LNCaP clone FGC (cell line): Measurements from ENCODE around the gene KNSTRN.

Experiments used
- DNase-seq: peaks from one replicate; pipeline ENCODE4 v3.0.0-alpha.2; 2011; ENCODE audit warnings: low read depth
- H3K4me3 ChIP-seq: 2 replicates; pipeline ENCODE4 v1.5.1; 2011; ENCODE audit warnings: mild to moderate bottlenecking, low read depth, low read length, control low read depth
- TF ChIP-seq, protein P1 (sequence below): IDR thresholded peaks from 2 replicates; pipeline ENCODE4 v1.5.1; 2012; ENCODE audit warnings: mild to moderate bottlenecking; ENCODE audit not compliant: control insufficient read depth, insufficient read depth; ENCODE audit errors: extremely low read depth

Gene KNSTRN

DNA sequence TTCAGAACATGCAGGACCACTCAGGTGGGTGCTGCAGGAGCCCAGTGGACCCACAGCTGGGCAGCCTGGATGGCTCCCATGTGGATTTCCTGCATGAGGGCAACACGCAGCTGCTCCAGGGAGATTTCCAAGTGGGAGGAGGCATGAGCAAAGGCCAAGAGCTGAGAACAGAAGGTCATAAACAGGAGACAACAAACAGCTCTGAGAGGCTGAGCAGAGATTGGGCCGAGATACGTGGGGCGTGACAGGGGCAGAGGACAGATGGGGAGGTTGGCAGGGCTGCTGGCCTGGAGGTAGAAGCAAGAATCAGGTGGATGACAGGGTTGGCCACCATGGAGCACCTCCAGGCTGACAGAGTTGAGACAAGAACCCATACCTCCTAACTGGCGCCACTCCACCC, 28.8 kb upstream of the KNSTRN start:
- TF ChIP-seq, protein P1, sequence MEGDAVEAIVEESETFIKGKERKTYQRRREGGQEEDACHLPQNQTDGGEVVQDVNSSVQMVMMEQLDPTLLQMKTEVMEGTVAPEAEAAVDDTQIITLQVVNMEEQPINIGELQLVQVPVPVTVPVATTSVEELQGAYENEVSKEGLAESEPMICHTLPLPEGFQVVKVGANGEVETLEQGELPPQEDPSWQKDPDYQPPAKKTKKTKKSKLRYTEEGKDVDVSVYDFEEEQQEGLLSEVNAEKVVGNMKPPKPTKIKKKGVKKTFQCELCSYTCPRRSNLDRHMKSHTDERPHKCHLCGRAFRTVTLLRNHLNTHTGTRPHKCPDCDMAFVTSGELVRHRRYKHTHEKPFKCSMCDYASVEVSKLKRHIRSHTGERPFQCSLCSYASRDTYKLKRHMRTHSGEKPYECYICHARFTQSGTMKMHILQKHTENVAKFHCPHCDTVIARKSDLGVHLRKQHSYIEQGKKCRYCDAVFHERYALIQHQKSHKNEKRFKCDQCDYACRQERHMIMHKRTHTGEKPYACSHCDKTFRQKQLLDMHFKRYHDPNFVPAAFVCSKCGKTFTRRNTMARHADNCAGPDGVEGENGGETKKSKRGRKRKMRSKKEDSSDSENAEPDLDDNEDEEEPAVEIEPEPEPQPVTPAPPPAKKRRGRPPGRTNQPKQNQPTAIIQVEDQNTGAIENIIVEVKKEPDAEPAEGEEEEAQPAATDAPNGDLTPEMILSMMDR, result no peak
- H3K4me3 ChIP-seq, result no peak overlapping the region
- peak; percentile 92 for DNase-seq

DNA sequence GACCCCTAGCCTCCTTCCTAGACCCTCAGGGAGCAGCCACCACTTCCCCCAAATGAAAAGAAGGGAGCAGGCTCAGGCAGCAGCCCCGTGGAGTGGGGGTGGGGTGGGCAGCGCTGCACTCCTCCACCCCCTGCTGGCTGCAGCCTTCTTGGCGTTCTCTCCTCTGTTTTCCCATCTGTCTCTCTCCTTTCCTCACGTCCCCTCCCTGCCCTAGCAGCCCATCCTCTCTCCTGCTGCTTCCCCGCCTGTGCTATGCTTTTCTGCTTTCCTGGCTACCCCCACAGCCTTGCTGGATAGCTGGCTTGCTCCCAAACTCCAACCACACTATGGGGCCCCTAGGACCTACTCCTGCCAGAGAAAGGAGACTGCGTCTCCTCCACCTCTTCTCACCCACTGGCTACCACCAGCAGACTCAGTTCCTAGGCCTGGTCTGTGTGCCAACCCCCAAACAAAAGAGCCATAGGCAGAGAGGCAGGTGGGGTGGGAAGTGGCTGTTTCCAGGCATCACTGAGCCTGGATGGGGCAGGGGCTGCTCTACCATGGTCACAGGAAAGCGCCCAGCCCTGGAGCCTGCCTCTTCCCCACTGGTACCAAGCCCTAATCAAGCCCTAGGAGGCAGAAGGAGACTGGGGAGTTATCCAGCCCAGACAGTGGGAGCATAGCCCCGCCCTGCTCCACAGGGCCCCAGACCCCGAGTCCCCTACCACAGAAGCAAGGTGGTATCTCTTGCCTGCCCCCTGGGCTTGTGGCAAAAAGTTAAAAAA, 27.9 kb upstream of the KNSTRN start:
- TF ChIP-seq, protein P1, result peak; percentile 36
- H3K4me3 ChIP-seq, result no peak overlapping the region
- no peak for DNase-seq

DNA sequence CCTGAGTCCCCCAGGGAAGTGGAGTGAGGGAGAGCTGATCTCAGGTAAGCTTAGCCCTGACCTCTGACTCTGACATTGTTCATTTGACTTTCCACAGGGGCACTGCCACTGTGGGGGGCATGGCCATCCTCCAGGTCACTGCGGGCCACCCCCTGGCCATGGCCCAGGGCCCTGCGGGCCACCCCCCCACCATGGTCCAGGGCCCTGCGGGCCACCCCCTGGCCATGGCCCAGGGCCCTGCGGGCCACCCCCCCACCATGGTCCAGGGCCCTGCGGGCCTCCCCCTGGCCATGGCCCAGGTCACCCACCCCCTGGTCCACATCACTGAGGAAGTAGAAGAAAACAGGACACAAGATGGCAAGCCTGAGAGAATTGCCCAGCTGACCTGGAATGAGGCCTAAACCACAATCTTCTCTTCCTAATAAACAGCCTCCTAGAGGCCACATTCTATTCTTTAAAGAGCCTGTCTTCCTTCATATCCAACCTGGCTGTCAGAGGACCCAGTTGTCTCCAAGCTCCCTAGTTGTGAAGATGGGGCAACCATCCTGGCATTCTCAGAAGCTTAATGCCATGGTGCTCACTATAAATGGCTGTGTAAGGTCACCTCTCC, 26.4 kb upstream of the KNSTRN start:
- DNase-seq, result no peak
- no peak overlapping the region for H3K4me3 ChIP-seq
- TF ChIP-seq, protein P1, result no peak

DNA sequence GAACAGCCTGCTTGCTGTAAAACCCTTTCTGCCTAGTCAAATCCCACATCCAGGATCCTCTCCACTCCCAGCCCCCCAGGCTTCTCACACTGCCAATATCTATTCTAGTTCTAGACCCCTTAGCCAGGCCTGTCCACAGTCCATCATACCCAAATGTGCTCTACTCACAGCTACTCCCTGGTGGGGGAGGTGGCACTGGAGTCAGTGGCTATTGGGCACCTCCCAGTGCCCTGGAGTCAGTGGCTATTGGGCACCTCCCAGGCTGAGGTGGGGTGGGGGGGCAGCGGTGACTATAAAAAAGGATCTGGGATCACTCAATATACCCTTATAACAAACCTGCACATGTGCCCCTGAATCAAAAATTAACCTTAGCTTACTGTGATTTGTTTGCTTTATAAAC, 25.3 kb upstream of the KNSTRN start:
- no peak overlapping the region for H3K4me3 ChIP-seq
- TF ChIP-seq, protein P1, result no peak
- no peak for DNase-seq

DNA sequence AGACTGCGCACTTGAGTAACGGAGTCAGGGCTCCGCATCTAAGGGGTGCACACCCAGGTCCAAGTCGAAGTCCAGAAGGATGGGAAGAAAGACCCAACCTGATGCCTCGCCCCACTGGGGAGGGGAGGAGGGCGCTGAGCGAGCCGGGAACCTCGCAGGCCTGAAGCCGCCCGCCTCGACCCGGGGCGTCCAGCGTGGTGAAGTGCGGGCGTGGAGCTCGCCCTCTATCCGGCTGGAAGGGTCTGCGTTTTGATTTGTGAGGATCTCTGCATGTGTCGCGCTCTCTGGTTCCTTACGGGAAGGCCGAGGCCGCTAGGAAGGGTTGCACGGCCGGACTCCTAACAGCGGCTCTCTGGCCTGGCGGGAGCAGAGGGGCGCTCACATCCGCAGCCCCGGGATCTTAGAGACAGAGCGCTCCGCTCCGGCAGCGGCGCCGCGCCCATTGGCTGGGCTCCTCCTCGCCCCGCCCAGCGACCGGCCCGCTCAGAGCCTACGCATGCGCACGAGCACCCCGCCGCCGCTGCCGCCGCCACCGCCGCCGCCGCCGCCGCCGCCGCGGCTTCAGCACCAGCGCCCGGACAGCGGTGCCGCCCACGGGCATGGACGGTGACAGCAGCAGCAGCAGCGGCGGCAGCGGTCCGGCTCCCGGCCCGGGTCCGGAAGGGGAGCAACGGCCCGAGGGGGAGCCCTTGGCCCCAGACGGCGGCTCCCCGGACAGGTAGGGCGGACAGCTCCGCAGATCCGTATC, 24.6 kb upstream of the KNSTRN start, which contains the start of gene DISP2:
Gene DISP2, plus strand, starts transcription at position 497 of the 748 bp plus-strand sequence. Its CDS starts 103 bp downstream, at position 600.
- no peak for DNase-seq
- peak within 1 kb of the TSS; percentile 54 for H3K4me3 ChIP-seq
- TF ChIP-seq, protein P1, result no peak

DNA sequence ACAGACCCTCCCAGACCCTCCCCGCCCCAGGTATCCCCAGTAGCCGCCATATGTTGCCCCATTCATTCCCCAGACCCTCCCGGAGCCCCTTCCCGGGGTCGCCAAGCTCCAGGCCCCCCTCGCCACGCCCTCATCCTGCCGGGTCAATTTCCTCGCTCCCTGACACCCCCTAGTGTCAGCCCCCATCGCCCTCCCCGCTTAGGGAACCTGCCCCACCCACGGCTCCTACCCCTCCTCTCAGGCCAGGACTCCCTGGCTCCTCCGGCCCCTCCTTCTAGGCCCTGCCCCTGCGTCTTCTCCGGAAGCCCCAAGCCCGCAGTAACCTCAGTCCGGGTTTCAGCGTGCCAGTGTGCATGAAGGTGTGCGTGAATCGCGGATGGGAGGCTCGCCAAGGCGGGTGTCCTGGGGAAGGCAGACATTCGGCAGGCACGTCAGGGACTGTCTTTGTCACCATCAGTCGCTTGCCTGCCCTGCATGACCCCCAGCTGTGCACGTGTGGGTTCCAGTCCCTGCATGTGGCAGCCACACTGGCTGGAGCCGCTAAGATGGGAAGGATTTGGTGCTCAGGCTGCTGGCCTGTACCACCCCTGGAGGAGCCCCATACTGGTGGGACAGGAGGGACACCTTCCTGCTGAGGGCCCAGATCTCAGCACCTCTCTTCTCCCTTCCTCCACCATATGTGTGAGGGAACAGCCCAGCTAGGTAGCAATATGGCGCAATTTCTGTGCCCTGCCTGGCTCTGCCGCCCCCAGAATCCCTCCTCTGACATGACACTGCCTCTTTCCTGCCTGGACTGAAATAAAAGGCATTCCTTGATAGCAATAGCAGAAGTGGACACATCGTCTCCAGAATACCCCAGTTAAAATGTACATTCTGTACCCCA, 23.8 kb upstream of the KNSTRN start:
- H3K4me3 ChIP-seq, result peak overlapping the region; percentile 47
- TF ChIP-seq, protein P1, result 0 out of 2 replicates have a peak, but pooled peaks have one; percentile 16
- DNase-seq, result no peak
